NCI-H1105 (cell line): ENCODE results near the gene CIAO2B.

Source experiments
- DNase-seq: peaks from one replicate; lab custom pipeline; 2025; lab: John Stamatoyannopoulos, UW

CIAO2B gene

GRCh38 chr16:66919569-66920298, 14.5 kb downstream of the CIAO2B start:
- DNase-seq = no peak

- DNase-seq = no peak
Observed at GRCh38 chr16:66918803-66919568, 15.2 kb downstream of the CIAO2B start, which contains the start of gene CDH16. CDH16 (minus strand) TSS chr16:66918885; CDS start chr16:66918065, 820 bp downstream.

GRCh38 chr16:66918355-66918754, 15.8 kb downstream of the CIAO2B start:
- DNase-seq = no peak

- DNase-seq = no peak
Observed at GRCh38 chr16:66917741-66918140, 16.5 kb downstream of the CIAO2B start.

- no peak for DNase-seq
Observed at GRCh38 chr16:66916518-66916917, 17.7 kb downstream of the CIAO2B start.

GRCh38 chr16:66915041-66915440, 19.2 kb downstream of the CIAO2B start:
- no peak for DNase-seq

- no peak for DNase-seq
Observed at GRCh38 chr16:66914541-66914940, 19.7 kb downstream of the CIAO2B start.

- no peak for DNase-seq
Observed at GRCh38 chr16:66913711-66914110, 20.5 kb downstream of the CIAO2B start.

GRCh38 chr16:66913081-66913480, 21.1 kb downstream of the CIAO2B start:
- DNase-seq = no peak

- no peak for DNase-seq
Observed at GRCh38 chr16:66911801-66912200, 22.4 kb downstream of the CIAO2B start.

- DNase-seq = no peak
Observed at GRCh38 chr16:66911112-66911511, 23.1 kb downstream of the CIAO2B start.

- no peak for DNase-seq
Observed at GRCh38 chr16:66910175-66910940, 23.8 kb downstream of the CIAO2B start.

- no peak for DNase-seq
Observed at GRCh38 chr16:66908762-66909559, 25.2 kb downstream of the CIAO2B start.

- no peak for DNase-seq
Observed at GRCh38 chr16:66908116-66908515, 26.1 kb downstream of the CIAO2B start.

GRCh38 chr16:66906916-66907836, 27.0 kb downstream of the CIAO2B start:
- DNase-seq = no peak

- DNase-seq = no peak
Observed at GRCh38 chr16:66905633-66906539, 28.3 kb downstream of the CIAO2B start.

GRCh38 chr16:66904846-66905632, 29.2 kb downstream of the CIAO2B start:
- DNase-seq = no peak

- no peak for DNase-seq
Observed at GRCh38 chr16:66904428-66904845, 29.8 kb downstream of the CIAO2B start.
